ENCODE measurements around the gene TCEAL4. TPM values are rescaled to one million over a fixed set of nuclear protein-coding genes. Genes with fewer than 3 reads are reported as not detected.

Gene TCEAL4
- total and polyA plus RNA-seq, 8 donors: 5.8 to 247 (median 169) TPM

GRCh38 chrX:103537871-103538387 lies 47.4 kb upstream of the TCEAL4 start:
- no peak for DNase-seq
- Histone ChIP-seq H3K9me3 (no peaks in the 10 kb centered on the region), H3K27me3 (no peaks in the 10 kb centered on the region), H3K27ac (peak overlapping the region in 4 of 5 donors; percentile 35 to 55 (median 50)), H3K36me3 (no peaks in the 10 kb centered on the region), H3K4me3 (no peak overlapping the region), H3K4me1 (peaks cover 0 to 7% (median 0%) of the 10 kb centered on the region in 4 donors)
- 62 to 88% (median 71%) methylated on average over 3 of the region's 3 CpGs for WGBS, 5 donors
- intact Hi-C loops (cut with DNase I; ENCODE audit: low total_unique reads): loop anchor here (10.0 kb wide), 1 partner anchor 277 kb away; no protein-coding TSS in a partner anchor
- no peak for TF ChIP-seq POLR2AphosphoS5 (IDR thresholded peaks at IDR 0.05)

DNA sequence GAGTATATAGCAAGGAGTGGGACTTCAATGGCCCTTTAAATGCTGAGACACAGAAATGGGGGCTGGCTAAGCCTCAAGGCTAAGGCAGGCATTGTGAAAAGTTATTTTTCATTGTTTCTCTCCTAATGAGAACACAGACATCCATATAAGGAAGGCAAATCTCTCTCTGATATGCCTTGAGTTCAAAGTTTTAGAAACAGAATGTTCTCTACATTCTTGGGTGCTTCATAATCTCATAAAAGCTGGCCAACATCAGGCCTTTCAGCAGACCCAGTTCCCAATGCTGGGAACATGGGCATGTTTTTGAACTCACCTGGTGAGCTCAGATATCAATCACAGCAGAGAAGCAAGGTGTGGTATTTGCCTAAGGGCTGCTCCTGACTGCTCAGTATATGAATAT lies 46.6 kb upstream of the TCEAL4 start:
- Histone ChIP-seq H3K9me3 (no peaks in the 10 kb centered on the region), H3K36me3 (no peaks in the 10 kb centered on the region), H3K4me3 (no peak overlapping the region), H3K27me3 (no peaks in the 10 kb centered on the region), H3K27ac (peak overlapping the region in 4 of 5 donors; percentile 42 to 55 (median 54)), H3K4me1 (peaks cover 0 to 5% (median 0%) of the 10 kb centered on the region in 4 donors)
- TF ChIP-seq, protein P1, sequence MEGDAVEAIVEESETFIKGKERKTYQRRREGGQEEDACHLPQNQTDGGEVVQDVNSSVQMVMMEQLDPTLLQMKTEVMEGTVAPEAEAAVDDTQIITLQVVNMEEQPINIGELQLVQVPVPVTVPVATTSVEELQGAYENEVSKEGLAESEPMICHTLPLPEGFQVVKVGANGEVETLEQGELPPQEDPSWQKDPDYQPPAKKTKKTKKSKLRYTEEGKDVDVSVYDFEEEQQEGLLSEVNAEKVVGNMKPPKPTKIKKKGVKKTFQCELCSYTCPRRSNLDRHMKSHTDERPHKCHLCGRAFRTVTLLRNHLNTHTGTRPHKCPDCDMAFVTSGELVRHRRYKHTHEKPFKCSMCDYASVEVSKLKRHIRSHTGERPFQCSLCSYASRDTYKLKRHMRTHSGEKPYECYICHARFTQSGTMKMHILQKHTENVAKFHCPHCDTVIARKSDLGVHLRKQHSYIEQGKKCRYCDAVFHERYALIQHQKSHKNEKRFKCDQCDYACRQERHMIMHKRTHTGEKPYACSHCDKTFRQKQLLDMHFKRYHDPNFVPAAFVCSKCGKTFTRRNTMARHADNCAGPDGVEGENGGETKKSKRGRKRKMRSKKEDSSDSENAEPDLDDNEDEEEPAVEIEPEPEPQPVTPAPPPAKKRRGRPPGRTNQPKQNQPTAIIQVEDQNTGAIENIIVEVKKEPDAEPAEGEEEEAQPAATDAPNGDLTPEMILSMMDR (IDR thresholded peaks at IDR 0.05): no peak
- TF ChIP-seq EP300 (IDR thresholded peaks at IDR 0.05) (no peak), POLR2AphosphoS5 (IDR thresholded peaks at IDR 0.05) (peak in 1 of 3 donors; percentile 34), POLR2A (IDR thresholded peaks at IDR 0.05) (no peak)
- no peak for DNase-seq
- intact Hi-C loops (cut with DNase I; ENCODE audit: low total_unique reads): loop anchor here (10.0 kb wide), 1 partner anchor 276 kb away; no protein-coding TSS in a partner anchor

DNA sequence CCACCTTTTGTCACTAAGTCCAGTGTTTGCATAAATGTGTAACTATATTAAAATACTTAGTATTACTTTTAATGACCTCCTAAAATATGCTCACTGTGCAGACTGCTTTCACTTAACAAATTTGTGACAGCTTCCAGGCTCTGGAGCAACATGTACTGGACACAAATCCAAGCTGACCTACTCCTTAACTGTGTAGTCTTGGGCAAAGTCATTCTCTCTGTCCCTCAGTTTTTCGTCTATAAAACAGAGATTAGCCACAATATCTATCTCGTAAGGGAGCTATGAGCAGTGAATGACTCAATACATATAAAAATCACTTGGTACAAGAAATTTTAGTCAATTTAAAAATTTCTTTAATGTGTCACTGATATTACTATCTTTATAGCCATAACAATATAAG lies 45.6 kb upstream of the TCEAL4 start:
- no peaks in the 10 kb centered on the region for H3K36me3 ChIP-seq
- H3K9me3 ChIP-seq: no peaks in the 10 kb centered on the region
- H3K4me1 ChIP-seq: no peaks in the 10 kb centered on the region
- H3K4me3 ChIP-seq: no peak overlapping the region
- no peaks in the 10 kb centered on the region for H3K27me3 ChIP-seq
- WGBS, 5 donors: 52 to 78% (median 61%) methylated on average over 2 of the region's 2 CpGs
- peak overlapping the region in 4 of 5 donors; percentile 42 to 55 (median 50) for H3K27ac ChIP-seq
- DNase-seq: no peak
- intact Hi-C loops (cut with DNase I; ENCODE audit: low total_unique reads): loop anchor here (10.0 kb wide), 1 partner anchor 275 kb away; no protein-coding TSS in a partner anchor
- TF ChIP-seq POLR2A (IDR thresholded peaks at IDR 0.05) (no peak), EP300 (IDR thresholded peaks at IDR 0.05) (no peak), POLR2AphosphoS5 (IDR thresholded peaks at IDR 0.05) (no peak)
- TF ChIP-seq, protein P1 (IDR thresholded peaks at IDR 0.05): no peak

- no peaks in the 10 kb centered on the region for H3K36me3 ChIP-seq
- H3K27me3 ChIP-seq: no peaks in the 10 kb centered on the region
- H3K4me3 ChIP-seq: no peak overlapping the region
- no peaks in the 10 kb centered on the region for H3K9me3 ChIP-seq
- no peak for DNase-seq
- intact Hi-C loops (cut with DNase I; ENCODE audit: low total_unique reads): no loop called here
- TF ChIP-seq EP300 (IDR thresholded peaks at IDR 0.05) (no peak), POLR2A (IDR thresholded peaks at IDR 0.05) (no peak), POLR2AphosphoS5 (IDR thresholded peaks at IDR 0.05) (no peak)
- TF ChIP-seq, protein P1 (IDR thresholded peaks at IDR 0.05): no peak
- no peaks in the 10 kb centered on the region for H3K4me1 ChIP-seq
- peak overlapping the region in 3 of 5 donors; percentile 42 to 52 (median 48) for H3K27ac ChIP-seq
These were observed 45.2 kb upstream of the TCEAL4 start for GRCh38 chrX:103540145-103540544.

- H3K27me3 ChIP-seq: peaks cover 0 to 3% (median 0%) of the 10 kb centered on the region in 3 donors
- DNase-seq: no peak
- no peak overlapping the region for H3K27ac ChIP-seq
- peaks cover 0 to 7% (median 0%) of the 10 kb centered on the region in 4 donors for H3K4me1 ChIP-seq
- intact Hi-C loops (cut with DNase I; ENCODE audit: low total_unique reads): no loop called here
- H3K9me3 ChIP-seq: no peaks in the 10 kb centered on the region
- no peaks in the 10 kb centered on the region for H3K36me3 ChIP-seq
- TF ChIP-seq EP300 (IDR thresholded peaks at IDR 0.05) (no peak), POLR2AphosphoS5 (IDR thresholded peaks at IDR 0.05) (no peak), POLR2A (IDR thresholded peaks at IDR 0.05) (no peak)
- TF ChIP-seq, protein P1 (IDR thresholded peaks at IDR 0.05): no peak
- 55 to 68% (median 67%) methylated on average over 3 of the region's 3 CpGs for WGBS, 5 donors
- H3K4me3 ChIP-seq: no peak overlapping the region
These were observed 35.4 kb upstream of the TCEAL4 start for GRCh38 chrX:103549916-103550315.
